Smooth muscle cell (in vitro differentiated cells): ENCODE measurements around the gene ITGB1BP1. TPM values are rescaled to one million over a fixed set of nuclear protein-coding genes. Genes with fewer than 3 reads are reported as not detected.
A peak's percentile ranks its signal among the peaks of the same experiment; 100 is the strongest.

Experiments used
- DNase-seq: peaks from one replicate; lab custom pipeline; 2025; ENCODE audit not compliant: unreplicated experiment; lab: John Stamatoyannopoulos, UW
- H2AFZ ChIP-seq: fragments of 200-600 bp; sonication (generic); 2 replicates; pipeline ENCODE4 v1.6.0; 2016; ENCODE audit warnings: antibody characterized with exemption, low read depth, mild to moderate bottlenecking
- H3F3A ChIP-seq: fragments of 200-600 bp; sonication (generic); 2 replicates; pipeline ENCODE4 v1.6.0; 2017; ENCODE audit warnings: antibody characterized with exemption, low read depth
- H3K27ac ChIP-seq: fragments of 200-600 bp; sonication (generic); 2 replicates; pipeline ENCODE4 v1.5.1; 2016; ENCODE audit warnings: low read depth, mild to moderate bottlenecking
- H3K27me3 ChIP-seq: fragments of 200-600 bp; sonication (generic); 2 replicates; pipeline ENCODE4 v1.6.1; 2016; ENCODE audit warnings: low read depth, mild to moderate bottlenecking
- H3K36me3 ChIP-seq: fragments of 200-600 bp; sonication (generic); 2 replicates; pipeline ENCODE4 v1.5.1; 2016; ENCODE audit warnings: low read depth
- H3K4me1 ChIP-seq: fragments of 200-600 bp; sonication (generic); 2 replicates; pipeline ENCODE4 v1.5.1; 2016; ENCODE audit warnings: low read depth
- H3K4me2 ChIP-seq: fragments of 200-600 bp; sonication (generic); 2 replicates; pipeline ENCODE4 v1.6.0; 2016; ENCODE audit warnings: mild to moderate bottlenecking
- H3K4me3 ChIP-seq: fragments of 200-600 bp; sonication (generic); 2 replicates; pipeline ENCODE4 v1.5.1; 2016; ENCODE audit warnings: mild to moderate bottlenecking
- H3K79me2 ChIP-seq: fragments of 200-600 bp; sonication (generic); 2 replicates; pipeline ENCODE4 v1.6.0; 2016; ENCODE audit warnings: low read depth, mild to moderate bottlenecking
- H3K9ac ChIP-seq: fragments of 200-600 bp; sonication (generic); 2 replicates; pipeline ENCODE4 v1.6.0; 2016; ENCODE audit warnings: low read depth
- H3K9me3 ChIP-seq: fragments of 200-600 bp; sonication (generic); replicated peaks from 2 replicates; pipeline ENCODE4 v1.5.1; 2016; ENCODE audit warnings: low read depth
- H4K20me1 ChIP-seq: fragments of 200-600 bp; sonication (generic); 2 replicates; pipeline ENCODE4 v1.6.0; 2016; ENCODE audit warnings: low read depth
- WGBS: methylation state at CpG from one replicate; pipeline ENCODE4 v1.1.7; 2016; ENCODE audit warnings: low lambda C conversion rate; 5-methylcytosine and 5-hydroxymethylcytosine counted together
- polyA plus RNA-seq: library from polyadenylated mRNA; unstranded; fragments of >200 nt; fragmentation: Nextera tagmentation; extraction: Ambion mirVana; gene quantifications from 2 replicates; pipeline ENCODE4 v1.2.1, GENCODE V29; 2016
- total RNA-seq: library from RNA; depleted of rRNA; stranded (reverse); fragments of >200 nt; gene quantifications from 2 replicates; pipeline ENCODE4 v1.2.3, GENCODE V29; 2014
- TF ChIP-seq, protein P1 (sequence below): fragments of 200-600 bp; sonication (generic); IDR thresholded peaks from 2 replicates; pipeline ENCODE4 v1.5.1; 2017; ENCODE audit warnings: borderline replicate concordance, mild to moderate bottlenecking, antibody characterized with exemption; ENCODE audit not compliant: insufficient read depth, poor library complexity, severe bottlenecking

Gene ITGB1BP1
- total and polyA plus RNA-seq, 2 experiments from 2014 or later = 53.9 to 138 TPM

GRCh38 chr2:9406529-9407362 is 16.6 kb downstream of the ITGB1BP1 start:
- Histone ChIP-seq H3K36me3 (peaks cover 6% of the 10 kb centered on the region), H3K79me2 (peaks cover 3% of the 10 kb centered on the region), H3K27ac (peak overlapping the region; percentile 22), H2AFZ (no peak overlapping the region), H4K20me1 (peaks cover 7% of the 10 kb centered on the region), H3K27me3 (no peaks in the 10 kb centered on the region), H3K9ac (no peak overlapping the region), H3K4me2 (no peak overlapping the region), H3F3A (peaks cover 21% of the 10 kb centered on the region), H3K4me1 (no peaks in the 10 kb centered on the region), H3K4me3 (no peak overlapping the region), H3K9me3 (no peaks in the 10 kb centered on the region)
- WGBS = 70% methylated on average over 13 of the region's 13 CpGs
- TF ChIP-seq, protein P1, sequence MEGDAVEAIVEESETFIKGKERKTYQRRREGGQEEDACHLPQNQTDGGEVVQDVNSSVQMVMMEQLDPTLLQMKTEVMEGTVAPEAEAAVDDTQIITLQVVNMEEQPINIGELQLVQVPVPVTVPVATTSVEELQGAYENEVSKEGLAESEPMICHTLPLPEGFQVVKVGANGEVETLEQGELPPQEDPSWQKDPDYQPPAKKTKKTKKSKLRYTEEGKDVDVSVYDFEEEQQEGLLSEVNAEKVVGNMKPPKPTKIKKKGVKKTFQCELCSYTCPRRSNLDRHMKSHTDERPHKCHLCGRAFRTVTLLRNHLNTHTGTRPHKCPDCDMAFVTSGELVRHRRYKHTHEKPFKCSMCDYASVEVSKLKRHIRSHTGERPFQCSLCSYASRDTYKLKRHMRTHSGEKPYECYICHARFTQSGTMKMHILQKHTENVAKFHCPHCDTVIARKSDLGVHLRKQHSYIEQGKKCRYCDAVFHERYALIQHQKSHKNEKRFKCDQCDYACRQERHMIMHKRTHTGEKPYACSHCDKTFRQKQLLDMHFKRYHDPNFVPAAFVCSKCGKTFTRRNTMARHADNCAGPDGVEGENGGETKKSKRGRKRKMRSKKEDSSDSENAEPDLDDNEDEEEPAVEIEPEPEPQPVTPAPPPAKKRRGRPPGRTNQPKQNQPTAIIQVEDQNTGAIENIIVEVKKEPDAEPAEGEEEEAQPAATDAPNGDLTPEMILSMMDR = no peak
- DNase-seq = no peak

DNA sequence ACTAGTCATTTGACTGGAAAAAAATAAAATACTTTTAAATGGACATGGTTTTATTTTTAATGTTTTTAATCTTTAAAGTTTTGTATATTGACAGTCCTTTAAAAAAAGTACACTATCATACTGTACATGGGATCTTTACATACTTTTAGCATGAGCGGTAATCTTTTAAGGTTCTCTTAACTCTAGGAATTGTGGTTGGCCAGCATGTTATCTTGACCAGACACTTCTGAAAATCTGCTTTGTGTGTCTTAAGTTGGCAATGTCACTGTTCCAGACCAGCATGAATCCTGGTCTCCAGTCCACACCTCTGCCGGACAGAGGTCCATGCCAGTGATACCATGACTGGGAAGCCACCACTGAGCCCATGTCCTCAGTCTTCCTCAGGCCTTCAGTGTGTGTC is 17.7 kb downstream of the ITGB1BP1 start:
- 69% methylated on average over 2 of the region's 2 CpGs for WGBS
- TF ChIP-seq, protein P1 = no peak
- H3K9me3 ChIP-seq = no peaks in the 10 kb centered on the region
- no peak overlapping the region for H2AFZ ChIP-seq
- H3K4me1 ChIP-seq = no peaks in the 10 kb centered on the region
- H3K36me3 ChIP-seq = peaks cover 1% of the 10 kb centered on the region
- peaks cover 7% of the 10 kb centered on the region for H4K20me1 ChIP-seq
- H3K27me3 ChIP-seq = no peaks in the 10 kb centered on the region
- H3K27ac ChIP-seq = no peak overlapping the region
- H3K4me2 ChIP-seq = peak overlapping the region; percentile 3
- no peak overlapping the region for H3K4me3 ChIP-seq
- no peak overlapping the region for H3K9ac ChIP-seq
- no peaks in the 10 kb centered on the region for H3K79me2 ChIP-seq
- no peak for DNase-seq
- H3F3A ChIP-seq = peaks cover 21% of the 10 kb centered on the region

- DNase-seq = no peak
- Histone ChIP-seq H3K27me3 (no peaks in the 10 kb centered on the region), H3K27ac (no peak overlapping the region), H4K20me1 (peaks cover 7% of the 10 kb centered on the region), H3K9me3 (no peaks in the 10 kb centered on the region), H2AFZ (no peak overlapping the region), H3K9ac (no peak overlapping the region), H3K79me2 (no peaks in the 10 kb centered on the region), H3K4me1 (no peaks in the 10 kb centered on the region), H3K4me3 (no peak overlapping the region), H3K4me2 (no peak overlapping the region), H3F3A (peaks cover 21% of the 10 kb centered on the region), H3K36me3 (no peaks in the 10 kb centered on the region)
- WGBS = 97% methylated on average over 4 of the region's 4 CpGs
- TF ChIP-seq, protein P1 = no peak
These were observed 18.9 kb downstream of the ITGB1BP1 start for GRCh38 chr2:9404451-9404850.

DNA sequence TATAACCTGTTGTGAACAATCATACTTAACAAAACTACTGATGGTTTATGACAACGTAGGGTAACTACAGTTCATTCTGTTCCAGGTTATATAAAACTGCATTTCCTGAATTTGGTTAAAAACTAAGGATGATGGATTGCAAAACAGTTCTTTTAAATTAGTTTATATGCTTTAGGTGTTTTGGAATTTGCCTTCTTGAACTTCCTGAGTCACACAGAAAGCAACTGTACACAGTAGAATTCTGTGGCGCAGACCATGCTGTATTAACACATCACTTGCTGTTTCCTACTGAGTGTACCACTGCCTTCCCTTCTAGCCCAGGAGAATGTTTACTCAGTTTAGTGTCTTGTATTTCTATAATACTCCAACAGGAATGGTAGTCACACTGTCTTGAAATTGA is 19.4 kb downstream of the ITGB1BP1 start:
- no peak overlapping the region for H3K27ac ChIP-seq

More for the DNA sequence above, 19.4 kb downstream of the ITGB1BP1 start:
- TF ChIP-seq, protein P1 = no peak
- H3K36me3 ChIP-seq = no peaks in the 10 kb centered on the region
- no peaks in the 10 kb centered on the region for H3K27me3 ChIP-seq
- no peaks in the 10 kb centered on the region for H3K4me1 ChIP-seq
- peaks cover 7% of the 10 kb centered on the region for H4K20me1 ChIP-seq
- no peak overlapping the region for H3K4me2 ChIP-seq
- no peaks in the 10 kb centered on the region for H3K79me2 ChIP-seq
- no peak overlapping the region for H3K9ac ChIP-seq
- H3K4me3 ChIP-seq = no peak overlapping the region
- no peak overlapping the region for H2AFZ ChIP-seq
- DNase-seq = no peak
- H3K9me3 ChIP-seq = no peaks in the 10 kb centered on the region
- peaks cover 20% of the 10 kb centered on the region for H3F3A ChIP-seq
- 92% methylated on average over 2 of the region's 2 CpGs for WGBS
